ENCODE measurements around the gene RNH1. TPM values are rescaled to one million over a fixed set of nuclear protein-coding genes. Genes with fewer than 3 reads are reported as not detected.

The RNH1 gene
- total RNA-seq, 1 donor from 2014 or later = 85.9 TPM

- H3K4me1 Mint-ChIP-seq (ENCODE audit: low read depth, unreplicated experiment) = no peaks in the 10 kb centered on the region
- peaks cover 3% of the 10 kb centered on the region for H3K36me3 Mint-ChIP-seq (ENCODE audit: unreplicated experiment)
- peaks cover 7% of the 10 kb centered on the region for H3K27me3 Mint-ChIP-seq (ENCODE audit: unreplicated experiment)
- TF ChIP-seq CTCF (IDR thresholded peaks at IDR 0.05; ENCODE audit: partially characterized antibody, unreplicated experiment) = no peak
- no peak for DNase-seq
- H3K4me3 Mint-ChIP-seq (ENCODE audit: unreplicated experiment) = no peak overlapping the region
- H3K9me3 Mint-ChIP-seq (ENCODE audit: unreplicated experiment) = peaks cover 6% of the 10 kb centered on the region
- no peak overlapping the region for H3K27ac Mint-ChIP-seq (ENCODE audit: unreplicated experiment)
These were observed 18.1 kb downstream of the RNH1 start for GRCh38 chr11:488992-489391.

GRCh38 chr11:488579-488978, 18.5 kb downstream of the RNH1 start:
- Mint-ChIP-seq H3K4me3 (ENCODE audit: unreplicated experiment) (no peak overlapping the region), H3K4me1 (ENCODE audit: low read depth, unreplicated experiment) (no peaks in the 10 kb centered on the region), H3K36me3 (ENCODE audit: unreplicated experiment) (peaks cover 7% of the 10 kb centered on the region), H3K27me3 (ENCODE audit: unreplicated experiment) (peaks cover 7% of the 10 kb centered on the region), H3K27ac (ENCODE audit: unreplicated experiment) (no peak overlapping the region), H3K9me3 (ENCODE audit: unreplicated experiment) (peaks cover 9% of the 10 kb centered on the region)
- DNase-seq = no peak
- TF ChIP-seq CTCF (IDR thresholded peaks at IDR 0.05; ENCODE audit: partially characterized antibody, unreplicated experiment) = no peak

GRCh38 chr11:488062-488461, 19.0 kb downstream of the RNH1 start:
- Mint-ChIP-seq H3K36me3 (ENCODE audit: unreplicated experiment) (peaks cover 12% of the 10 kb centered on the region), H3K4me3 (ENCODE audit: unreplicated experiment) (no peak overlapping the region), H3K9me3 (ENCODE audit: unreplicated experiment) (peaks cover 10% of the 10 kb centered on the region), H3K4me1 (ENCODE audit: low read depth, unreplicated experiment) (no peaks in the 10 kb centered on the region), H3K27ac (ENCODE audit: unreplicated experiment) (no peak overlapping the region), H3K27me3 (ENCODE audit: unreplicated experiment) (peaks cover 6% of the 10 kb centered on the region)
- DNase-seq = no peak
- TF ChIP-seq CTCF (IDR thresholded peaks at IDR 0.05; ENCODE audit: partially characterized antibody, unreplicated experiment) = no peak

GRCh38 chr11:487571-488021, 19.4 kb downstream of the RNH1 start:
- no peak overlapping the region for H3K4me3 Mint-ChIP-seq (ENCODE audit: unreplicated experiment)
- H3K27me3 Mint-ChIP-seq (ENCODE audit: unreplicated experiment) = peaks cover 4% of the 10 kb centered on the region
- TF ChIP-seq CTCF (IDR thresholded peaks at IDR 0.05; ENCODE audit: partially characterized antibody, unreplicated experiment) = no peak
- peaks cover 10% of the 10 kb centered on the region for H3K9me3 Mint-ChIP-seq (ENCODE audit: unreplicated experiment)
- H3K4me1 Mint-ChIP-seq (ENCODE audit: low read depth, unreplicated experiment) = no peaks in the 10 kb centered on the region
- no peak overlapping the region for H3K27ac Mint-ChIP-seq (ENCODE audit: unreplicated experiment)
- H3K36me3 Mint-ChIP-seq (ENCODE audit: unreplicated experiment) = peaks cover 12% of the 10 kb centered on the region
- no peak for DNase-seq

- Mint-ChIP-seq H3K36me3 (ENCODE audit: unreplicated experiment) (peaks cover 21% of the 10 kb centered on the region), H3K9me3 (ENCODE audit: unreplicated experiment) (peaks cover 12% of the 10 kb centered on the region), H3K27ac (ENCODE audit: unreplicated experiment) (no peak overlapping the region), H3K27me3 (ENCODE audit: unreplicated experiment) (peaks cover 3% of the 10 kb centered on the region), H3K4me1 (ENCODE audit: low read depth, unreplicated experiment) (no peaks in the 10 kb centered on the region), H3K4me3 (ENCODE audit: unreplicated experiment) (no peak overlapping the region)
- no peak for TF ChIP-seq CTCF (IDR thresholded peaks at IDR 0.05; ENCODE audit: partially characterized antibody, unreplicated experiment)
- no peak for DNase-seq
These were observed 20.9 kb downstream of the RNH1 start for GRCh38 chr11:486189-486588.

Data from glutamatergic neuron (in vitro differentiated cells).